HG02884 (cell line): ENCODE data around the gene FAM110A.
"Not testable (repeated sequence)": the region's sequence is repeated elsewhere in the genome, so short reads cannot be mapped to it uniquely, and the experiment has no call there.

ENCODE experiments used
- ATAC-seq: cut with Tn5 transposase; IDR thresholded peaks from one replicate; pipeline ENCODE4 v1.9.1; 2021; ENCODE audit warnings: mild to moderate bottlenecking, moderate library complexity; ENCODE audit not compliant: unreplicated experiment

The FAM110A gene

DNA sequence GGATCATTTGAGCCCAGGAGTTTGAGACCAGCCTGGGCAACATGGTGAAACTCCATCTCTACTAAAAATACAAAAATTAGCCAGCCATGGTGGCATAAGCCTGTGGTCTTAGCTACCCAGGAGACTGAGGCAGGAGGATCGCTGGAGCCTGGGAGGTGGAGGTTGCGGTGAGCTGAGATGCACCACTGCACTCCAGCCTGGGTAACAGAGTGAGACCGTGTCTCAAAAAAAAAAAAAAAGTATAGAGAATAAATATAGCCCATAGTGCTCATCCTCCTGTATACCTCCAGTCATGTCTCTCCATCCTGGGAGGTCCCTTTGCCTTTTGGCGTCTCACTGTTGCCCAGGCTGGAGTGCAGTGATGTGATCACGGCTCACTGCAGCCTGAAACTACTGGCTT, 58.9 kb downstream of the FAM110A start:
- not testable (repeated sequence) for ATAC-seq
